GM11168 (cell line): Measurements from ENCODE around the gene SNRK.

ENCODE experiments used
- in situ Hi-C: fragments of 300-500 bp; cut with MboI; formaldehyde crosslinking; loops from one replicate; pipeline ENCODE4 v1.12.0; 2022; ENCODE audit warnings: low sequenced_read_pairs; ENCODE audit not compliant: unreplicated experiment

The SNRK gene

DNA sequence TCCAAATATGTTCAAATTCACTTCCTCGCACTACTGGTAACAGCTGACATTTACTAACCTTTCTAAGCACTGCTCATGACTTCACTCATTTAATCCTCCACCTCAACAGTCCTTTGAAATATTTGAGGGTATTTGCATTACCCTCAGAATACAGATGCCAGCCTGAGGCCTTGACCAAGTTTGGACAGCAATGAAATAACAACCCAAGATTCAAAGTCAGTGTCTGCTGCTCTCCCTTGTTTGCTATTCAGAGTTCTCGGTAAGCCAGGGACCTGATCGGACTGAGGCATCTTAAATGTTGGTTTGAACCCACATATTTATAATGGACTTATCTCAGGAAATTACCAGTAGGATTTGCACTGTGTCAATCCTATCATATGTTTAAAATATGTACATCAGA is 19.9 kb upstream of the SNRK start:
- in situ Hi-C loops: no loop called here

DNA sequence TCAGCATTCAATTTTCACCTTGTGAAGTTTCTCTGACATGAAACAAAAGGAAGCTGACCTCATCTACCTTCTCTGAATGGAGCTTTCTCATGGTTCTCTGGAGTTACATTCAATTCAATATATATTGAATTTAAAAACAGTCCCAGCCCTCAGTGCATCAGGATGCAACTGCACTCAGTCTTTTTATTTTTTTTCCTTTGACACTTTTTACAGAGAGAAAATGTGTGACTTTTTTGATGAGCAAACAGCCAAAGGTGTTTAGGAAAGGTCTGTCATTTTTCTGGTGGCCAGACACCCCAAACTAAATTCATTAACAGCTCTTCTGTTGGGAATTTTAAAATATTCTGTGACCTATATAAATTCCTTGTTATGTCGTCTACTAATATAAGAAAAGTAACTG is 19.3 kb upstream of the SNRK start:
- in situ Hi-C loops: no loop called here

DNA sequence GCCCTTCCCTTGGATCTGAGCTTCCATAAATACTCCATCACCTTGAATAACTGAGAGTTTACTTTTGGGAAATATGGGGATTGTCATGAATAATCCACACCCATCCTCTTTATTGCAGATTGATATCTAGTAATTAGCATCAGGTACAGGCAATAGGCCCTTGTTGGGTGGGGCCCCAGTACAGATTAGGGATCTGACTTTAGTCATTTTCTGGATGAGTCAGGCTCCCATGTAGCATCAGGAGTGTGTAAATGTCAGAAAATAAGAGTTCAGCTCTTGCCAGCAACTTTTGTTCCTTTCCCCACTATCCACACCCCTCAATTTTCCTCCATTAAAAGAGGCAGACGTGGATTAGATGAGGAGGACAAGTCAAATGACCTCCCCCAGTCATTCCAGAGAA is 17.7 kb upstream of the SNRK start:
- in situ Hi-C loops: no loop called here

DNA sequence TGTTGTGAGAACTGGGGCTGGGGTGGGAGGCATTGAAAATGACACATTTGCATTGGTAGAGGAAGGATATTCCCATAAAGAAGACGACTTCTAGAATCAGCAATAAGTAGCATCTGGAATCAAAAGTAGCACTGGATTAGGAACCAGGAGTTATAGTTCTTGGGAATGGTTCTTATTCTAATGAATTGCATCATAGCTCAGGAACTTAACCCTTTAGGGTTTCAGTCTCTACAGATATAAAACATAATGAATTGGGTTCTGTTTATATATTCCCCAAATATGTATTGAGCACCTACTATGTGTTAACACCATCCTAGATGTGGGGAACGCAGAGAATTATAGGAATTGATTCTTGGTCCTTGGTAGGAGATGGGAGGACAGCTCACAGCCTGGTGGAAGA is 16.3 kb upstream of the SNRK start:
- in situ Hi-C loops: no loop called here

DNA sequence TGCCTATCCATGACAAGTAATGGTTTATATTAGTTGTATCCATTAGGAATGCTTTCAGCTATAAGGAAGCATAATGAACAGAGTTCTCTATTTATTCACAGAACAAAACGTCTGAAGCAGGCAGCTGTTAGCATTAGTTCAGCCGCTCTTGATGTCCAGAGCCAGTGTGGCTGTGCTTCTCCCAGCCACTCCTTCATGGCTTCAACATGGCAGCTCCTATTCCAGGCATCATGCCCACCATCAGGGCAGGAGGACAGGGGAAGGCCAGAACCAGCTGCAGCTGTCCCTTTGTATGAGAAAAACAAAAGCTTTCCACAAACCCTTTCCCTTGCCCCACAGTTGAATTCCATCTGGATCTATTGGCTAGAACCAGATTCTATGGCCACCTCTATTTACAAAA is 12.9 kb upstream of the SNRK start:
- in situ Hi-C loops: no loop called here

DNA sequence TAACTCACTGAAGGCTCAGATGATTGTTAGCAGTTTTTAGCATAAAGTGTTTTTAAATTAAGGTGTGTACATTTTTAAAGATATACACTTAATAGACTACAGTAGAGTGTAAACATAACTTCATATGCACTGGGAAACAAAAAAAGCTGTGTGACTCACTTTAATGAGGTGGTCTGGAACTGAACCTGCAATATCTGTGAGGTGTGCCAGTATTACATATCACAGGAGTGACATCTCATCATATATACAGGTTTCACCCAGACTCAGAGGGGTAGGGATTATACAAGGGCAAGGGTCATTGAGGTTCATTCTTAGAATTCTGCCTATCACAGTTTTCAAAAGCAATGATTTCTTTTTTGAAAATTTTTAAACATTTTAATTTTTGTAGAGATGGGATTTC is 7.3 kb upstream of the SNRK start:
- in situ Hi-C loops: no loop called here

DNA sequence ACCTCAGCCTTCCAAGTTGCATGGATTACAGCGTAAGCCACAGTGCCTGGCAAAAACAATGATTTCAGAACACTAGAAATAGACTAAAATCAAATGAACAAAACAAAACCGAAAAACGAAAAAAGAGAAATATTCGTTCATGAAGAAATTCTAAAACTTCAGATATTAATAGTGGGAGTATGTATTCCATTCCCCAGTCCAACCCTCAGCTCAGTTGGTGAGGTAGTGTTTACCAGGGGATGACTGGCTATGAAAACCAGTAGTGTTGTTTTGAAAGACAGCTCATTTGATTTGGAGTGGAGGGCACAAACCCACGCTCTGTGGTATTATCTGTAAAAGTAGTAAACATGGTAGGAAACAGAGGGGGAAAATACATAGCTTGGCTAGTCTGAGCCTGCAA is 6.8 kb upstream of the SNRK start:
- in situ Hi-C loops: no loop called here

DNA sequence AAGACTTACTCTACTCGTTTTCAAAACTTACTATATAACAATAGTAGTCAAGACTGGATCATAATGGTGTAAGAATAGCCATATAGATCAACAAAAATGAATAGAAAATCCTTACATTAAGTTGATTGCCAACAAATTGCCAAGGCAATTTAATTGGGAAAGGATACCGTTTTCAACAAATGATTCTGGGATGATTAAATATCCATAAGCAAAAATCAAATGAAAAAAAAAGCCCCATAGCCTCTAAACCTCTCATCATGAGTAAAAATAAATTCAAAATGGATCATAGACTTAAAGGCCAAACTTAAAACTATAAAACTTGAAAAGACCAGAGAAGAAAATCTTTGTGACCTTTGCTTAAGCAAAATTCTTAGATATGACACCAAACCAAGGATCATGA is 5.3 kb upstream of the SNRK start:
- in situ Hi-C loops: no loop called here

DNA sequence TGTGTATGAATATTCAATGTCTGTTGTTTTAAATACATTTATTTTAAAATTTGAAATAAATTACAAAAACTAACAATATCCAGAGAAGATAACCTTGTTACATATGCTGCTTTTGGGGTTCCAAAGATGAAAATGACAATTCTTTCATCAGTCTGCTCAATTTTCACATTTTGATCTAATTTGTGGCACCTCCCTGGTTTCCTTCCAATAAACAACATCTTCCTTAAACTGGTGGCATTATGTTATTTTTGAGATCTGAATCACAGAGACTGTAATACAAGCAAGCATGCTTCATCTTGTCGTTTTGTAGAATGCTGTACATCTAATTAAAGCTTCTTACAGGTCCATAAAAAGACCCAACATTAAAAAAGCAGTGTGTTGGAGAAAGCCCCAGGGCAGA is 2.2 kb upstream of the SNRK start:
- in situ Hi-C loops: no loop called here

DNA sequence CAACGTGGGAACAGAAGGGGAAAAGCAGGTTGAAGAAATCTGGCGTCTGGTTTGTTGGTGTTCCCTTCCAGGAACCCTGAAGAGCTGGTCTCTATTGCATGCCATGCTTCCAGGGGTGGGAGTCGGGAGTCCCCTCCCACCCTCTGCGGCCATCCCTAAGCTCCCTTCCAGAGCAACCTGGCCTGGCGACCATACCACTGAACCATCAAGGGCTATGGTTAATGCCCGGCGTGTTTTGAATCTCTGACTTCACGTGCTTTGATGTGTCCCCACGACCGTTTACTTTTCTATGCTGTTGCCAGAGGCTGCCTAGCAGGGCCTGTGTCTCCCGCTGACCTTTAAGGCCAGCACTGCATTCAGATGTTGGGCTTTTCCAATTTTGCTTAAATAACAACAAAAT is 696 bp upstream of the SNRK start:
- in situ Hi-C loops: no loop called here

DNA sequence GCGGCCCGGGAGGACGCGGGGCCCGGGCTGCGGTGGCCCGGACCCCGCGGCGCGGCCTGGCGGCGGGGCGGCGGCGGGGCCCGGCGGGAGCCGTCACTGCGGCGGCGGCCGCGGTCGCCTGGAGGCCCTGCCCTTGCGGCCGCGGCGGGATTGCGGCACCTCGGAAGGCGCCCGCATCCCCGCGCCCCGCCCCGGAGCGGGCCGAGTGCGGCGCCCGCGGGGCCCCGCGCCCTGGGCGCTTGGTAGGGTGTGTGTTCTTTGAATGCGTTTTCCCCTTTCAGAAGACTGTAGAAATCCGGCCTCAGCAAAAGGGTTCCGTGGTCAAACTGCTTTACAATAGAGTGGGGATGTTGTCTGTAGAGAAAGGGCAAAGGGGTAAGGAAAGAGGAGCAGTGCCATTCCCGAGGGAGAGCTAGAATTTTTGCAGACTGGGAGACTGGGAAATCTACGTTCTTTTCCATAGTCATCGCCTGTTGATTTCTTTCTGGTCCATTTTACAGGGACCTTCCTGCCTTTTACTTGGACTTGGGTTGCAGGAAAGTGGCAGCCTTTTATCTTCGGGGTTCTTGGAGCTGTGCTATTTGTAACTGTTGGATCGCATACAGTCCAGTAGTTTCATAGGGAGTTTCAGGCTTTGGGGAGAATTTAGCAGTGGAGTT is 630 bp downstream of the SNRK start:
- in situ Hi-C loops: no loop called here

DNA sequence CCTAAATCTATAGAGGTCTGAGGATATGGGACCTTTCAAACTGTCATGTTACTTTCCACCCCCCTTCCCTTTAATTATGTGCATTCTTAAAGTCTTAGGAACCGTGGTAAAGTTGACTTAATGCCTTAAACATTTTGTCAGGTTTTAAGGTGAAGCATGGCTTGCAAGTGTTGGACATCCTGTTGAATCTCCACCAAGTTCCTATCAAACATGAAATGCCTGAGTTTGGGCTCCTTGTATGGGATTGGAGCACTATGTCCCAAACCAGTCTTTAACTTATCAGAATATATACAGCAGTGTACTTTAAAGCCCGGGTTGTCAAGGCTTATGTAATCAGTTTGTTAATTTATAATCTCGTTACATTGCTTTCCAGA is 1.1 kb downstream of the SNRK start:
- in situ Hi-C loops: no loop called here

DNA sequence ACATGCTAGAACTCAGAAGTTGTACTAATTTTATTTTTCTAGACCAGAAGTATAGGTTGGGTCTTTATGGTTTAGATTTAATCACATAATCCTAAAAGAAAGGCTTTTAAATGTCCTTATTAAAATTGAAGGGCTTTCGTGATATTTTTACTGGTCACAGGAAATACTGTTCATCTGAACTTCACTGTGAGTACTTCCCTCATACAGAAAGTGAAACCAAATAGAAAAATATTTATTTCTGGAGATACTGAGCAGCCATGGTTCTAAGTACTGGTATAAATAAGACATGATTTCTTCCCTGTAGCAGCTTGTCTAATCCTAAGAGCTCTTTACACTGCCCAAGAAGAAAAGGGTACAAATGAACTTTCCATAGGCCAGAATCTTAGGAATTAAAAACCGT is 2.0 kb downstream of the SNRK start:
- in situ Hi-C loops: no loop called here

DNA sequence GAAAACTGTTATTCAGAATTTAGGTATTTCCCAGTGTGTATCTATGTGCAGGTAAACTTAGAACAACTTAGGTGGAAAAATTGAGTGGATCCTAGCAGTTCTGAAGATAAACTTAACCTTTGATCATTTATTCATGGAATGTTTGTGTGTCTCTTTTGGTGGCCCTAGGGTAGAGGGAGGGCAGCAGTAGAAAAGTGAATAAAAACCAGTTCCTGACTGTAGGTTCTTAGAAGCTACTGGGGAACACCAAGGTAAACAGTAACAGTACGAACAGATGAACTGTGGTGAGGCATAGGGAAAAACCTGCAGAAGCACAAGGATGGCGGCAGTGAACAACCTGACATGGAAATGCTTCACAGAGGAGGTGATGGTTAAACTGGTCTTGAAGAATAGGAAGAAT is 2.5 kb downstream of the SNRK start:
- in situ Hi-C loops: no loop called here

DNA sequence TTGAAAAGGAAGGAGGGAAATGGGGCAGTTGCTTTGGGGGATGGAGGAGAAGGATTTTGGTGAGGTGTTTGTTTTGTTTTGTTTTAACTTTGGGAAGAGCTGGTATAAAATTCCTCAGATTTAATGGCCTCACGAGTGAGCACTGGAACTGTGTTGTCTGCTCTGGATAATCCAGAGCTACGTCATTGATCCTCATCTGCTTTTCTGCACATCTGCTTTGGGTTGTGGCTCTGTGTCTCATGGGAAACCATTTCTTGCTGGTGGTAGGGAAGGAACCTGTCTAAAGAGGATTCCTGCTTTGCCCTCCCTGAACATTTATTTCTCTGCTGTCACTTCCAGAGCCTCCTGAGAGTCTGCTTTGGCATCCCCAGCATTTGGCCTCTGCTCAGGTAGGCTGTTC is 3.1 kb downstream of the SNRK start:
- in situ Hi-C loops: no loop called here

DNA sequence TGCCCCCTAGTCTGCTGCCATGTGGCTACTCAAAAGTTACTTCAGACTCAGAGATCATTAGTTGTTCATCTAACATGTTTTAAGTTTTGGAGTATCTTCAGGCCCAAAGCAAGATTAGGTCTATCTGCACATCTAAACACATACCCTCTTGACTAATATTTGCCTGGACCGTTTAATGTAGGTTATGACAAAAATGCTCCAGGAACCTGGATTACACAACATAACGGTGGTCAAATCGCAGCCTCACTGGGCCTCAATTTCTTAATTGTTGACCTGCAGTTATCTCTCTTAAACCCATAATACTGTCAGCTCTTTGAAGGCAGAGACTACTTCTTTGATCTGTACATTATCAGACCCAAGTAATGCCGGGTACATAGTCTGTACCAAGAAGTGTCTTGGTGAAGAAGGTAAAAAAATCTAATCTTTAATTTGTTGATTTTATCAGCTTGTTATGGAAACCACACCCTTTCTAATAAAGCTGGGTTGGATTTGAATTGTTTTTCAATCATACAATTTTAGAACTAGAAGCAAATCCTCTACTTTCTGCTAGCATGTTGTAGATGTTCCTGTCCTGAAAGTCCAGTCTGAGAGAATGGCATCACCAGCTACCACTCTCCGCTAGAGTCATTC is 3.6 kb downstream of the SNRK start:
- in situ Hi-C loops: no loop called here

DNA sequence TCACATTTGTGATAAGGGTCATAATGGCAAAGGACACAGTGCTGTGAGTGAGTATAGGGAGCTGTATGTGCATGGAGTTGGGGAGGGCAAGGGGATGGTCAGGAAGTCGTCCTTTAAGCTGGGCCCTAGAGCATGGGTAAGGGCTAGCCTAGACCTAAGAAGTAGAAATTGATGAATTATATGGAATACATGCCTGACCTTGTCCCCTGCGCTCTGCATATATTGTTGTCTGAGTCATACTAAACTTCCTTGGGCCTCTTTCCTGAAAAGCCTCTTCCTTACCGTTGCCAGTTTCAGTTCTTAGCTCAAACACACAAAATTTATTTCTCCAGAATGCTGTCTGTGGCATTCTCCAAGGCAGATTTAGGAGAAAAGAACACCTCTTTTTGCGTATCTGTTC is 4.6 kb downstream of the SNRK start:
- in situ Hi-C loops: no loop called here

DNA sequence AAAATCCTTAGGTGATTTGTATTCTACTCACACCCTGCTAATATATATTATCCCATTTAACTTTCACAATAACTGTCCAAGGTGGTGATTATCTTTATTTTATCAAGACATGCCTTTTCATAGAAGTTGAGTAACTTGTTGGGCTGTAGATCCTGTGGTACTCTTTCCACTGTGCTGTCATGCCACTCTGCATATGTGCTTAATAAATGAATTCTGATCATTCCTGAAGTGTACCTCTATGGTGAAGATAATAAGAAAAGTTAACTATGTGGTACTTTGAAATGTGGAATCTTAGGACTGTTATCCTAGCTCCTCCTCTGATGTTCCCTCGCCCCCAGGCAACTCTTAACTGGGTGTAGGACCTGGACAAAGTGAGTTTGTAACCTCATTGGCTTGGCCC is 5.2 kb downstream of the SNRK start:
- in situ Hi-C loops: no loop called here

DNA sequence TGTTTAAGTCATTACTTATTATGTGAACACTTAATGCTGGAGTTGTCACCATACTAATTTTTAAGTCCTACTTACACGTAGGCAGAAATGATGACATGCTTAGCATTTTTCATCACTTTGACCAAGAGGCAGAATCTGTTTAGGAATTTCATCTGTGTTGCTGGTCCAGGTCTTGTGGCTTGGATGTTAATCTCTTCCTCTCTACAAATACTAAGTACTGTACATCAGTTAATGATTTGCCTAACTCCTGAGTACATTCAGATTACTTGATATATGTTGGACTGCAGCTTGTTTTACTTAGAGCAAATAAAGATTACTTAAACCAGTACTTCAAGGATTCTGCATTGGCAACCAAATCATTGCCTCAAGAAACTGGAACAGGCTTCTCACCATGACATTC is 8.6 kb downstream of the SNRK start:
- in situ Hi-C loops: no loop called here

DNA sequence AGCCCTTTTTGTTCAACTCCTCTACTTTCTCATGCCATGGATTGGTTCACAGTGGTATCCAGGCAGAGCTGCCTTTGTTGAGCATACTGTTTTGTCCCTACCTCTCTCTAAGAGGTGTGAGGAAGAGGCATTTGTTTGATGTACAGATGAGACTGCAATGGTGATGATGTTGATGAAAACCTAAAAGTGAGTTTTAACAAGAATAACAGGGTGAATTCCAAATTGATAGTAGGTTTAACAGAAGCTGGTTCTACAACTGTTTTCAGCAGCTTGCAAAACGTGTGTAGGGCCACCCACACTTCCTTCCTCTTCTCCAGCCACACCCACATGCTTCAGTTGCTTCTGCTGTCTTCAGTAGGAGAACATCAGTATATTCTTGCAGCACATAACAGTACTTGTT is 10.2 kb downstream of the SNRK start:
- in situ Hi-C loops: no loop called here

DNA sequence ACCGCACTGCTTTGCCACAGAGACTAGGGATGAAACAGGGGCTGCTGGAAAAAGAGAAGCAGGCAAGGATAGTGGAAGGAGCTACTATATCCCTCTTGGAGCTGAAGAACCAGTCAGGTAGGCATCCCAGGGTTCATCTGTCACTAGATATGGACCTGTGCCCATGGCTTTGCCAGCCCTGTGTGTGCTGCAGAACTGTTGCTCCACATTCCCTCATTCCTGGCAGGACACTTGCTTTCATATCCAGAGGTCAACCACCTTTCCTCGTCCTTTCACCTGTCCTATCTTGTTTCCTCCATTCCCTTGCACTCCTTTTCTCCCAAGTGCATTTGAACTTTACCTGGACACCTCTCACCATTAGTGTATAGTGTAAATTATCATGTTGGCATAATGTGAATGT is 12.0 kb downstream of the SNRK start:
- in situ Hi-C loops: no loop called here

DNA sequence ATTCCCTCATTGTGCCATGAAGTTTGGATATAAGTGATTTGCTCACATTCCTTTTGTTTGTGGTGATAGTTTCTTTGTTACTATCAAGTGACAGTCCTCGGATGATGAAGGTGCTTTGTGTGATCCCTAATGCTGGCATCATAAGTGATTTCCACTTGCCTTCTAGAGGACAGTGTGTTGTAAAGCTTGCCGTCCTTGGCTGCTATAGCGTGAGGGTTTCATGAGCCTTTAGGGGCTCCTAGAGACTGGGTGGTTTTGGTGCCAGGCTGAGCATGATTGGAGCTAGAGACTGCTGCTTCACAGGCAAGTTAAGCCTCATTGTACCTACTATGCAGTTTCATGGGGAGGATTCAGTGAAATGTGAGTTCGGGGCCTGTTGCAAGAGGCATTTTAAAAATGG is 12.4 kb downstream of the SNRK start:
- in situ Hi-C loops: no loop called here
